HG03457 (cell line): ENCODE results near the gene TESK2.

ENCODE experiments used
- ATAC-seq: cut with Tn5 transposase; IDR thresholded peaks from one replicate; pipeline ENCODE4 v1.9.1; 2021; ENCODE audit warnings: moderate number of reproducible peaks; ENCODE audit not compliant: unreplicated experiment

The TESK2 gene

GRCh38 chr1:45306319-45306718 lies 184.6 kb downstream of the TESK2 start:
- no peak for ATAC-seq

GRCh38 chr1:45305231-45305630 lies 185.7 kb downstream of the TESK2 start:
- ATAC-seq = no peak

GRCh38 chr1:45304311-45305081 lies 186.5 kb downstream of the TESK2 start:
- no peak for ATAC-seq

- peak; percentile 60 for ATAC-seq
Observed at GRCh38 chr1:45303520-45304310, 187.2 kb downstream of the TESK2 start.

GRCh38 chr1:45302505-45303150 lies 188.3 kb downstream of the TESK2 start:
- no peak for ATAC-seq

GRCh38 chr1:45300669-45300997 lies 190.3 kb downstream of the TESK2 start:
- ATAC-seq = no peak

- ATAC-seq = no peak
Observed at GRCh38 chr1:45299981-45300668, 190.8 kb downstream of the TESK2 start.

GRCh38 chr1:45299296-45299695 lies 191.7 kb downstream of the TESK2 start:
- ATAC-seq = no peak

- ATAC-seq = no peak
Observed at GRCh38 chr1:45297666-45298356, 193.2 kb downstream of the TESK2 start.
